Bone marrow (tissue), 2 donors: Measurements from ENCODE around the gene DNAI4.
"Not testable (repeated sequence)": the region's sequence is repeated elsewhere in the genome, so short reads cannot be mapped to it uniquely, and the experiment has no call there.

Experiments used
- DNase-seq, 2 donors: peaks; one replicate each; lab custom pipeline; 2025; lab: John Stamatoyannopoulos, UW

DNAI4 gene

GRCh38 chr1:66929146-66929688 is 4.6 kb upstream of the DNAI4 start:
- DNase-seq, result no peak

DNA sequence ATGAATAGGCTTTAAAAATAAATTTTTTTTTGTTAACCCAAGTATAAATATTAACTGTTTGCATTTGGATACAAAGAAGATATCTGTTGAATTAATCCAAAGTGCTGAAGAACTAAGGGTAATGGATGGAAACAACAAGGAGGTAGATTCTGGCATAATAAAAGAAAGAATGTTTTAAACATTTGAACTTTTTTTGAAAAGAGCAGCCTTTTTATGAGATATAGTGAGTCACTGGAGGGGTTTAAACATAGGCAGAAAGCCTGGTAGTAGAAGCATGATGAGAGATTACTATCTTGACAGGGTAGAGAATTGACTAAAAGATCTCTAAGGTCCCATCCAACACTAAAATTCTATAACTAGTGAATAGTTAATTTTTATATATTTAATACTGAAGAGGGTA is 2.9 kb upstream of the DNAI4 start:
- DNase-seq, result no peak

GRCh38 chr1:66925944-66926343 is 1.3 kb upstream of the DNAI4 start:
- DNase-seq, result no peak

DNA sequence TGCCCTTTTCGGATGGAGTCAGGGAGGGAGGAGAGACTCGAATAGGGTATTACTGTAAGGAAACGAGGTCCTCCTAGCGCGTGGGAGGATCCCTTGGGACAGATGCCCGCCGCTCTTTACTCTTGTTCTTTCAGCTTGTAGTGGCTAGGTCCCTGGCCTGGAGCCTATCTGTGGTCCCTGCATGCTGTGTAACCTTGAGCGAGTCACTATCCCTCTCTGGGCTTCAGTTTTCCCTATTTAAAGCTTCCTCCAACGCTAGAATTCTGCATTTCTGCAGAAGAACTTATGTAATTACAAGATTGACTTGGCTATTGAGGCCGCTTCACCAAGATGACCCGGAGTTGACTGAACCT is 878 bp upstream of the DNAI4 start:
- no peak for DNase-seq

- DNase-seq, result no peak
Measured at GRCh38 chr1:66920543-66920942, 4.1 kb downstream of the DNAI4 start.

- no peak for DNase-seq
Measured at GRCh38 chr1:66919828-66920227, 4.8 kb downstream of the DNAI4 start.

- DNase-seq, result no peak
Measured at GRCh38 chr1:66919063-66919462, 5.6 kb downstream of the DNAI4 start.

DNA sequence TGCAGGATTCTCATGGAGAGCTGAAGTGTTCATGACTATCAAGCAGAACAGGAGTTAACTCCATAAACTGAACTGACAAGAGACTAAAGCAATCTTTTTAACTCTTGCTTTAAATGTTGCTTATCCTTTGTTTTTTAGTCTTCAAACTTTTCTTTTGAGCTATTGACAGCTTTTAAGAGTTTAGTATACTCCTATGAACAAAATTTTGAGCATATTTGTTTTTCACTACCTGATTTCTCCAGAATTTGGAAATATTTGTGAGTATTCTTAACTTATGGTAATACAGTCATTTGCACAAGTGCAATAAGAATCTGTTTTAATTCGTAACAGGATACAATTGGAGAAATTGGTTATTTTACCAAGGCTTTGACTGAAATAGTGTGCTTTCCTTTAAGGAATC is 7.2 kb downstream of the DNAI4 start:
- DNase-seq, result no peak

- DNase-seq, result no peak
Measured at GRCh38 chr1:66916320-66916719, 8.3 kb downstream of the DNAI4 start.

GRCh38 chr1:66915203-66915602 is 9.5 kb downstream of the DNAI4 start:
- DNase-seq, result not testable (repeated sequence)

DNA sequence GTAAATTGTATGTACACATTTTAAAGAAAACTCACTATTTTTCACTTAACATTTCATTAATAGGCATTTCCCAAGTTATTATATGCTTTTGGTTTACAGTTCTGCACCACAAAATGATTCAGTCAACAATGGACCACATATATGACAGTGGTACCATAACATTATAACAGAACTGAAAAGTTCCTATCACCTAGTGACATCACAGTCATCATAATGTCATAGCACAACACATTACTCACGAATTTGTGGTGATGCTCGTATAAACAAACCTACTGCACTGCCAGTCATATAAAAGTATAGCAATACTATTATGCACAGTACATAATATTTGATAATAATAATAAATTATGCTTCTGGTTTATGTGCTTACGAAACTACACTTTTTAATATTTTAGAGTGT is 30.9 kb downstream of the DNAI4 start:
- DNase-seq, result no peak

DNA sequence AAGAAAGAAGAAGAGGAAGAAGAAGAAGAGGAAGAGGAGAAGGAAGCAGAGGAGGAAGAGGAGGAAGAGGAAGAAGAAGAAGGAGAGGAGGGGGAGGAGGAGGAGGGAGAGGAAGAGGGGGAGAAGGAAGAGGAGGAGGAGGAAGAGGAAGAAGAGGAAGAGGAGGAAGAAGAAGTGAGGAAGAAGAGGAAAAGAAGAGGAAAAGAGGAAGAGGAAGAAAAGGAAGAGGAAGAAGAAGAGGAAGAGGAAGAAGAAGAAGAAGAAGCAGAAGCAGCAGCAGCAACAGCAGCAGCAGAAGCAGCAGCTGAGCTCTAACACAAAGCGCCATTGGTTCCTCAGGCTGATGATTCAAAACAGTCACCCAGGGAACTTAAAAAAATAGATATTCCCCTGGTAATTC is 34.0 kb downstream of the DNAI4 start:
- DNase-seq, result no peak

GRCh38 chr1:66889030-66889429 is 35.6 kb downstream of the DNAI4 start:
- no peak for DNase-seq

DNA sequence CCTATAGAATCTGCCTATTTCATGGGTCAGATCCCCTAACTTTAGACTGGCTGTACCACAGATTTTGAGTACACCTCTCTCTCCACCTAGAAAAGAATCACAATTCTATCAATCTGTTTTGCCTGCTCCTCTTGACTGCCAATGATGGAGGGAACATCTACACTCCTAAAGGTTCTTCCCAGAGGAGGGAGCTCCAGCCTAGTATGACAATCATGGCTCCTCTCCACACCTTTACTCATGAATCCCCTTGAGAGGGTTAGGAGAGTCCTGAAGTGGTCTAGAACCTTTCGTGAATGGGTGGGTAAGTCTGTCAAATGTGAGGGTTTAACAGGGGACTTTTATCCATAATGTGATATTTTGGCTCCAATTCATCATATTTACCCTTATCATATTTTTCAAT is 48.0 kb downstream of the DNAI4 start:
- DNase-seq, result no peak

DNA sequence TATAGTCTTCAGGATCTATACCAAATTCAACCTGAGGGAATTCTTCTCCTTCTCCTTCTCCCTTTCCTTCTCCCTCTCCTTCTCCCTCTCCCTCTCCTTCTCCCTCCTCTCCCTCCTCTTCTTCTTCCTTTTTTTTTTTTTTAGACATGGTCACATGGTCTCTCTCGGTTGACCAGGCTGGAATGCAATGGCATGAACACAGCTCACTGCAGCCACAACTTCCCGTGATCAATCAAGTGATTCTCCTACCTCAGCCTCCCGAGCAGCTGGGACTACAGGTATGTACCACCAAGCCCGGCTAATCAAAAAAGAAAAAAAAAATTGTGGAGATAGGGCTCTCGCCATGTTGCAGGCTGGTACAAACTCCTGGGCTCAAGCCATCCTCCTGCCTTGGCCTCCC is 51.5 kb downstream of the DNAI4 start:
- DNase-seq, result no peak

DNA sequence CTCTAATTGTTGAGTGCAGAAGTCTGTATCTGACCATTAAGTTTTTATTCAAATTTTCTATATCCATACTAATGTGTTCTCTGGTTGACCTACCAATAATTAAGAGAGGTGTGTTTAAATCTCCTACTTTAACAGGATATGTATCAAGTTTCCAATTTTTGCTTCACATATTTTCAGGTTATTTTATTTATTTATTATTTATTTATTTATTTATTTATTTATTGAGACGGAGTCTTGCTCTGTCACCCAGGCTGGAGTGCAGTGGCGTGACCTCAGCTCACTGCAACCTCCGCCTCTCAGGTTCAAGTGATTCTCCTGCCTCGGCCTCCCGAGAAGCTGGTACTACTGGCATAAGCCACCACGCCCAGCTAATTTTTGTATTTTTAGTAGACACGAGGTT is 52.6 kb downstream of the DNAI4 start:
- not testable (repeated sequence) for DNase-seq

GRCh38 chr1:66867501-66867900 is 57.2 kb downstream of the DNAI4 start:
- DNase-seq, result no peak

DNA sequence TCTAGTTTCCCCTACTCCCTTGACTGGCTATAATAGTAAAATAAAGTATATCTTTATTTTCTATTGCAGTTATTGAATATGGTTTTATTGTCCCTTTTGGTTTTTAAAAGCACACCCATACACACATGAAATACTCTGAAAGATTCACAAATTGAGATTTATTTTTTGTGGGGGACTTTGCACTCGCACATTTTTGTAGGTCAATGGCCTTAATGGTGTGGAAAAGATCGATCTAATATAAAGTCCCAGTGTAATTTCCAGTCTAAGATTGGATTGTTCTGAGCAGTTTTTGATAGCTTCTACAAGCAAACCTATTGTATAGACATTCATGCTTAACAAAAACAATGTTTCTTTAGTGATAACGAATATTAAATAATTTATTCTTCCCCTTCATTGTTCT is 64.1 kb downstream of the DNAI4 start:
- DNase-seq, result no peak

GRCh38 chr1:66853379-66853778 is 71.3 kb downstream of the DNAI4 start:
- no peak for DNase-seq

DNA sequence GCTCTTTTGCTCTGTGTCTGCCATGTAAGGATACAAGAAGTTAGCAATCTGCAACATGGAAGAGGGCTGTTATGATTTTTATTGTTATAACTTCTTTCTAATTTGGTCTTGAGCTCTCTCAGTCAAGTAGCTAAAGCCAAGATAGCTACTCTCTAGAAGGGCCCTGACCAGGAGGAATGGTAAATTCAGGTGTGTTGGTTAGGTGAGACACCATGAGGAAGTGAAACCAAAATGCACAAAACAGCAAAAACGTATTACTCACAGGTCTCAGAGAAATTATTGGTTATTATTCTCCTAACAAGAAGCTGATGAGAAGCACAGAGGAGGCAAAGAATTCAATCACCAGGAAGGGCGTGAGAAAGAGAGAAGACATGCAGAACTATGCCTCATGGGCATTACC is 71.8 kb downstream of the DNAI4 start:
- DNase-seq, result no peak

DNA sequence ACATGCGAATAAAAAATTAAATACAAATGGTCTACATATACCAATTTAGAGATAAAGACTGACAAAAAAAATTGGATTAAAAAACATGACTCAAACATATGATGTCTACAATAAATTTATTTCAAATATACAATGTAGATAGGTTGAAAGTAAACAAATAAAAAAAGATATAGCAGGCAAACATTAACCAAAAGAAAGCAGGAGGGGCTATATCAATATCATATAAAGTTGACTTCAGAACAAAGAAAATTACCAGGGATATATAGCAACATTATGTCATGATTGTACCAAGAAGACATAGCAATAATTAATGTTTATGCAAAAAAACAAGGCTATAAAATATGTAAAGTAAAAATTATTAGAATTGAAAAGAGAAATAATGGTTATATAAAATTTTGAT is 73.7 kb downstream of the DNAI4 start:
- no peak for DNase-seq

GRCh38 chr1:66848193-66848592 is 76.5 kb downstream of the DNAI4 start:
- no peak for DNase-seq

GRCh38 chr1:66840929-66841328 is 83.7 kb downstream of the DNAI4 start:
- DNase-seq, result no peak

GRCh38 chr1:66834926-66835325 is 89.7 kb downstream of the DNAI4 start:
- no peak for DNase-seq

DNA sequence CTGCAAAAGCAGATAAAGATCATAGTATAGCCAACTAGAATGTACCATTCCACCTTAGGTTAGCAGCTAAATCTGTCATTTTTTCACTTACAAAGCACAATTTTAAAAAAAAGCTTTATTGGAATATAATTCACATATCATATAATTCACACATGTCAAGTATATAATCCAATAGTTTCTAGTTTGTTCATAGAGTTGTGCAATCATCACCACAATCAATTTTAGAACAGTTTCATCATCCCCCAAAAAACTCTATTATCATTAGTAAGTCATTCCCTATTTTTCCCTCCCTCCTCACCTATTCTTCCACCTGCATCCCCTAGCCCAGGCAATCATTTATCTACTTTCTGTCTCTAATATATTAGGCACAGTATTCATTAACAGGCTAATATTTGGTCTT is 91.5 kb downstream of the DNAI4 start:
- DNase-seq, result no peak
